ENCODE data around the gene ALPI.

The ALPI gene

GRCh38 chr2:232501331-232501771, 45.4 kb downstream of the ALPI start:
- DNase-seq (ENCODE audit: low spot score) = no peak

- no peak for DNase-seq (ENCODE audit: low spot score)
Measured at GRCh38 chr2:232501794-232502390, 45.9 kb downstream of the ALPI start.

DNA sequence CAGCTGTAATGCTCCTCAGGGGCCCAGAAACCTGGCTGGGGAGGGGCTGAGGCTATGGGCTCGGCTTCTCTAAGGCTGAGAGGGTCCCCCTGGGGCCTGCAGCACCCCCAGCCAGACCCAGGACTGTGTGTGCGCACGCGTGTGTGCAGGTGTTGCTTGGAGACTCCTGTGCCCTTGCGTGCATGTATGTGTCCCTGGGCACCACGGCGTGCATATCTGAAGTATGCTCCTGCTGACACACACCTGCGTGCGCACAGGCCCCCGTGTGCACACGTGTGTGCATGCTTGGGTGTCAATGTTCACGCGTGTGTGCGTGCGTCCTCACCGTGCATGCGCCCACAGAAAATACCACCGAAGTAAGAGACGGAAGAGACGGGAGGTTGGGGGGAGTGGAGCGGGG, 46.6 kb downstream of the ALPI start:
- no peak for DNase-seq (ENCODE audit: low spot score)

- peak; percentile 62 for DNase-seq (ENCODE audit: low spot score)
Measured at GRCh38 chr2:232502911-232503808, 47.2 kb downstream of the ALPI start.

DNA sequence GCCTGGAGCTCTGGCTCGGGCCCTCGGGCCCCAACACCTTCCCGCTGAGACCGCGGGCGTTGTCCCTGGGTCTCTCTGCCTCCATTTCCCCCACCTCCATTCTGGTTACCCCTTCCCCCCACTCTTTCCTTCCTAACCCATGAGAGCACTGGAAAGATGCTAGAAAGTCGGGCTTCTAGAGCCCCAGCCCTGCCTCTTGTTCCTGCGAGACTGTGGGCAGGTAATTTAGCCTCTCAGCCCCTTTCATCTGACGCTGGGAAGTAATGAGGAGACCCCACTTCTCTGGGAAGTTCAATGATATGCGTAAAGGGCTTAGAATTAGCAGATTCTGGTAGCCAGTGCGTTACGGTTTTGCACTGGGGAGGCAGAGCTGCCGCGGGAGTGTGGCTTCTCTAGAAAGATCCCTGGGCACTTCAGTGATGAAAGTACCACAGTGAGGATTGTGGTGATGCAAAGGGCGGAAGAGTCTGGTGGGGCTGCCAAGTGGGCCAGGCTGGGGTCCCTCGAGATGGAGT, 47.9 kb downstream of the ALPI start:
- DNase-seq (ENCODE audit: low spot score) = no peak

- no peak for DNase-seq (ENCODE audit: low spot score)
Measured at GRCh38 chr2:232504438-232504837, 48.5 kb downstream of the ALPI start.

DNA sequence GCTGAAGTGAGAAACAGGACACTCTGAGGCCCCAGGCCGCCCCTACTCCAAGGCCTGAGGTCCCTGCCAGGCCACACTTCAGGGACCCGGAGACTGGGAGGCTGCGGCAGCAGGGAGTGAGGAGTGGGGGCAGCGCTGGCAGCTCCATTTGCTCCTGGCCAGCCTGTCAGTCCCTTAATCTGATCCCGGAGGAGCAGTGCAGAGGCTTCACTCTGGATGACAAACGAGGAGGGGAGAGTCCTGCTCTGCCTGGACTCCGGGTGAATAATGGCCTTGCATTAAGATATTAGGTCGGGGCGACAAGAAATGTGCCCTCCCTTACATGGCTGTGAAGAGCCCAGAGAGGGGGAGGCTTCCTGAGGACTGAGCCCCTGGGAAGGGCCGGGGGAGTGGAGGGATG, 49.9 kb downstream of the ALPI start:
- no peak for DNase-seq (ENCODE audit: low spot score)

- DNase-seq (ENCODE audit: low spot score) = no peak
Measured at GRCh38 chr2:232506709-232507108, 50.8 kb downstream of the ALPI start.

DNA sequence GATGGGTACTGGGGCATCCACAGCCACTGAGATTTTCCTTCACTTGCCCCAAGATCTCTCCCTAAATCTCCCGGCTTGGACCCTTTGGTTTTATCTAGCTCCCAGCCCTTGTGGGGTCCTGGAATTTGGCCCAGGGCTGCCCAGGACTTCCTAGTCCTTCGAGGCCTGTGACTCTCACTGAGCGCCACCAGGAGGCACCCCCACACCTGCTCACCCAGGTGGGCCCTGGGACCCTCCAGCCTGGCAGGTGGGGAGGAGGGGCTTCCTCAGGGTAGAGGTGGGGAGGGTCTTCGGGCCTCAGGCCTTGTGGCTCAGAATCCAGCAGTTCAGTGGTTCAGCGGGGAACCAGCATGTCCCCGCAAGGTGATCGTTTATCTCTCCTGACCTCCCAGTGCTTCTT, 52.3 kb downstream of the ALPI start:
- no peak for DNase-seq (ENCODE audit: low spot score)

Data from AG08396 (cell line).